ENCODE data around the gene RAMP3.

GRCh38 chr7:45138433-45139267, 18.9 kb upstream of the RAMP3 start:
- no peak for TF ChIP-seq EZH2 (IDR thresholded peaks at IDR 0.05; ENCODE audit: low read length, unreplicated experiment)
- TF ChIP-seq, protein P1, sequence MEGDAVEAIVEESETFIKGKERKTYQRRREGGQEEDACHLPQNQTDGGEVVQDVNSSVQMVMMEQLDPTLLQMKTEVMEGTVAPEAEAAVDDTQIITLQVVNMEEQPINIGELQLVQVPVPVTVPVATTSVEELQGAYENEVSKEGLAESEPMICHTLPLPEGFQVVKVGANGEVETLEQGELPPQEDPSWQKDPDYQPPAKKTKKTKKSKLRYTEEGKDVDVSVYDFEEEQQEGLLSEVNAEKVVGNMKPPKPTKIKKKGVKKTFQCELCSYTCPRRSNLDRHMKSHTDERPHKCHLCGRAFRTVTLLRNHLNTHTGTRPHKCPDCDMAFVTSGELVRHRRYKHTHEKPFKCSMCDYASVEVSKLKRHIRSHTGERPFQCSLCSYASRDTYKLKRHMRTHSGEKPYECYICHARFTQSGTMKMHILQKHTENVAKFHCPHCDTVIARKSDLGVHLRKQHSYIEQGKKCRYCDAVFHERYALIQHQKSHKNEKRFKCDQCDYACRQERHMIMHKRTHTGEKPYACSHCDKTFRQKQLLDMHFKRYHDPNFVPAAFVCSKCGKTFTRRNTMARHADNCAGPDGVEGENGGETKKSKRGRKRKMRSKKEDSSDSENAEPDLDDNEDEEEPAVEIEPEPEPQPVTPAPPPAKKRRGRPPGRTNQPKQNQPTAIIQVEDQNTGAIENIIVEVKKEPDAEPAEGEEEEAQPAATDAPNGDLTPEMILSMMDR (conservative IDR thresholded peaks at IDR 0.05; ENCODE audit: low read depth, low read length): no peak
